GM19324 (cell line): ENCODE results near the gene SPIC.
"Not testable (repeated sequence)": the region's sequence is repeated elsewhere in the genome, so short reads cannot be mapped to it uniquely, and the experiment has no call there.

Source experiments
- ATAC-seq: cut with Tn5 transposase; IDR thresholded peaks from one replicate; pipeline ENCODE4 v1.9.1; 2021; ENCODE audit warnings: mild to moderate bottlenecking, moderate library complexity; ENCODE audit not compliant: unreplicated experiment, low FRiP score

The SPIC gene

DNA sequence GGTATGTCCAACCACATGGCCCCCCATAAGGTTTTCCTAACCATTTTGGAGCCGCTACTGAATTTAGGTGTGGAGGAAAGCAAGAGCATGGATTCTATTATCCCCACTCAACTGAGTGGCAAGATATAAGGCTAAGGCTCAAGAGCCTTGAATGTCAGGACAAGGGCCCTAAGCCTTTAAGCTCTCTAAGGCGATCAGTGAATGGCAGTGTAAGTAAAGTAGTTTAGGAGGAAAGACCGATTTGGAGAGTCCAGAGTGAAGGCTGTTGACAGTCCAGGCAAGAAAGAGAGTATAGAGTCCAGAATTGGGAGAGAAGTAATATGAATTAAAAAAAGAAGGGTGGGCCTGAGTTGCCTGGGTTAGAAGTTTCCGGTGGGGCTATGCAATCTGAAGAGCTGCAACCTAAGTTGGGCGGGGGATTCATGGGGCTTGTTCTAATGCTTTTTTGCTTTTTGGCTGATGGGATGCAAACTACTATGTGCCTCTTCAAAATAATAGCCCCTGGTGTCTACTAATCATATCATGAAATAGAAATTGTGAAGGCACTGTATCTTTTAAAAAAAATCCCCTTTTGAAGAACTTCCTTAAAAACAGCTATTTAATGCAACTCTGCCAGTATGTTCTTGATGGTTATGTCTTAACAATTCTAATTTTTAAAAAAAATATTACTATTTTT, at the start of gene SPIC:
SPIC (plus strand) TSS at position 626 of the 676 bp plus-strand sequence. CDS start 1,569 bp downstream, outside the sequence.
- no peak for ATAC-seq

DNA sequence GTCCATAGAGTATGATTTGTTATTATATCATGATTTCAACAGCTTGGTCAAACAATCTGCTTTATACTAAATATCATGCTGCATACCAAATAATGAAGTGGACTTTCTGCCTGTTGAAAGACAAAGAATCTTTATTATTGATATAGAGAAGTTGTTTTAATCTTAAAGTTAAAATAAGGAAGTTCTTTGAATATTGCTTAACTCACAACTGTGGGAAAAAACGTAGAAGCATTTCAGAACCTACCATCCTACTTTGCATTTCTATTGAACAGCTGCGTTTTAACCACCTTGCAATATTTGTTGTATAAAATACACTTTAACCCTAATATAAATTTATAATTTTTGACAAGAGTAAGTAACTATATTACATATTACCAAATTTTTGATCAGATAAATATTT, 44.7 kb upstream of the SPIC start:
- no peak for ATAC-seq

DNA sequence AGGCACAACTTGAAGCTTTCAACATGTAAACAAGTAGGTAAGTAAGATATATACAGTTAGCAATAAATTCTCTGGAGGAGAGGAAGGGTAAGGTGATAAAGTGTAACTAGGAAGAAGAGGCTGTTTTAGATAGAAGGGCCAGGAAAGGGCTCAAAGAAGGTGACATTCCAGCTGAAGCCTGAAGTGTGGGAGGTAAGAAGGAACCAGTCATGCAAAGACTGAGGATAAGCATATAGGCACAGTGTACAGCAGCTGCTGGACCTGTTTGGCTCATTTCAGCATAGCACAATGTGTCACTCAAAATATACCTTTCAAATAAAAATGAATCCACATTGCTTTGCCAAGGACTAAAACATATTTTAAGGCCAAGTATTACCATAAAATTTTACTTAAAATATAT, 39.0 kb upstream of the SPIC start:
- ATAC-seq: no peak

DNA sequence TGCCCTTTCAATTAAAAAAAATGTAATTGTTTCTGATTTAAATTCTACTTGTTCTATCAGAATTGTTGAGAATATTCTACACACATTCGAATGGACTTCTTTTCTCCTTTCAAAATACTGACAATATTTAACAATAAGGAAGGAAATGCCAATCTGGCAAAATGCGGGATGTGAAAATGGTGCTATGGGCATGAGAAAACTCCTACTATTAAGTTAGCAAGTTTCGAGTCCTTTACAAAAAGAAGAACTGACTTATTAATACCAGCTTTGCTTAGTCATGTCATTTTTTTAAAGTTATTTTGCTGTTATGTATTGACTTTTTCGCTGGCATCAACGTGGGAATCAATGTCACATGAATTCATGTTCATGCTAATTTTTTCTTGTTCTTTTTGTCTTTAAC, 35.9 kb upstream of the SPIC start:
- no peak for ATAC-seq

DNA sequence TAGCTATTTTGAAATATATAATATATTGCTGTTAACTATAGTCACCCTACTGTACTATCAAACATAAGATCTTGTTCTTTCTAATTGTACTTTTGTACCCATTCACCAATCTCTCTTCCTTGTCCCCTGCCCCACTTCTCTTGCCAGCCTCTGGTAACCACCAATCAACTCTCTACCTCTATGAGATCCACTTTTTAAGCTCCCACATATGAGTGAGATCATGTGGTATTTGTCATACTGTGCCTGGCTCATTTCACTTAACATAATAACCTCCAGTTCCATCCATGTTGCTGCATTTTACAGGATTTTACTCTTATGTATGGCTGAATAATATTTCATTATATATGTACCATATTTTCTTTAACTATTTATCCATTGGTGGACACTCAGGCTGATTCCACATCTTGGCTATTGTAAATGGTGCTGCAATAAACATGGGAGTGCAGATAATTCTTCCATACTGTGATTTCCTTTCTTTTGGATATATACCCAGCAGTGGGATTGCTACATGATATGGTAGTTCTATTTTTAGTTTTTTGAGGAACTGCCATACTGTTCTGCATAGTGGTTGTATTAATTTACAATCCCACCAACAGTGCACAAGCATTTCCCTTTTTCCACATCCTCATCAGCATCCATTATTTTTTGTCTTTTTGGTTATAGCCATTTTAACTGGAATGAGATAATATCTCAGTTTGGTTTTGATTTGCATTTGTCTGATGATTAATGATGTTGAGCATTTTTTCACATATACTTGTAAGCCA, 33.5 kb upstream of the SPIC start:
- no peak for ATAC-seq

DNA sequence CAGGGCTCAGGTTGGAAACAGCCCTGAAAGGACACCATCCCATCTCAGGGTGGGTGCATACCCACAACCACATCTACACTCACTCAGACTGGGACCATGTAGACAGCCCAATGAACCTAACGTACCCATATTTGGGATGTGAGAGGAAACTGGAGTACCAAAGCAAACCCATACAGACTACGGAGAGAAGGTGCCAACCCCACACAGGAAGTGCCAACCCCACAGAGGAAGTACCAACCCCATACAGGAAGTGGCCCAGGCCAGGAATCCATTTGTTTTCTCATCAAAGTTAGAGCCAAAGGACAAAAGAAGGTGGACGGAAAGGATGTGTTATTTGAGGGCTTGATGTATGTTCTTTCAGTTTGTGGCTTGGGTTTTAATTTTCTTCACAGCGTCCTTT, 19.5 kb upstream of the SPIC start:
- ATAC-seq: no peak

DNA sequence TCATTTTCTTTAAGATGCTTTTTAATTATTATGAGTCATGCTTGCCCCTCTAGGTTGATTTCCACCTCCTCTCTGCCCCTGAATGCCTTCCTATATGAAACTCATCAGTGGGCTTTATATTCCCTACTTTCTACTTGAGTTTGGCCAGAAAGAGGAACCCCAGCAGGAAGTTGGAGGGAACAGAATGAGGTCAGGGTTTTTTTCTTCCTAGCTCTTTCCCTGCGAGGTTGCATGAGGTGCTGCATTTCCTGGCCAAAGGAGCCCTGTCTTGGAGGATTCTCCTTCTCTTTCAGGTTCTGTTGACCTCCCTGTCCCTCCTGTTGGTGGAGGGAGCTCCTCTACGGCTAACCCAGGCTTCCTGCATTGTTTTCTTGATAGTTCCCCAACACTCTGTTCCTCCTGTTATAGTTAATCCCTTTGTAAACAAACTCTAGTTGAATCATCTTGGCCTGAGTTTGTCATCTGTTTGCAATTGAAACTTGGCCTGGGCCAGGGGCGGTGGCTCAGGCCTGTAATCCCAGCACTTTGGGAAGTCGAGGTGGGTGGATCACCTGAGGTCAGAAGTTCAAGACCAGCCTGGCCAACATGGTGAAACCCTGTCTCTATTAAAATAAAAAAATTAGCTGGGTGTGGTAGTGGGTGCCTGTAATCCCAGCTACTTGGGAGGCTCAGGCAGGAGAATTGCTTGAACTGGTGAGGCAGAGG, 15.3 kb upstream of the SPIC start:
- ATAC-seq: no peak

DNA sequence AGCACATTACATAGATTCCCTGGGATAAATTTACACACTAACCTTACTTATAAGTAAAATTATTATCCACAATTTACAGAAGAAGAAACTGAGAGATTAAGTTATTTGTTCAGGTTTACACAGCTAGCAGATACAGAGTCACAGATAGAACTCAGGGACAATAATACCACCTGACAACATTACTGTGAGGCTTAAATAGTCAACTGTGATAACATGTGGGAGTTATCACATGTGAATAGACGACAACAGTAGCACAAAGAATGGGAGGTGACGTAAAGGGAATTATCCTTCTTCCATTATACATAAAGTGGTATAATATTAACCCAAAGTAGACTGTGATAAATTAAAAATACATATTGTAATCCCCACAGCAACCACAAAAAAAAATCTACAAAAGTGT, 6.2 kb upstream of the SPIC start:
- ATAC-seq: no peak

DNA sequence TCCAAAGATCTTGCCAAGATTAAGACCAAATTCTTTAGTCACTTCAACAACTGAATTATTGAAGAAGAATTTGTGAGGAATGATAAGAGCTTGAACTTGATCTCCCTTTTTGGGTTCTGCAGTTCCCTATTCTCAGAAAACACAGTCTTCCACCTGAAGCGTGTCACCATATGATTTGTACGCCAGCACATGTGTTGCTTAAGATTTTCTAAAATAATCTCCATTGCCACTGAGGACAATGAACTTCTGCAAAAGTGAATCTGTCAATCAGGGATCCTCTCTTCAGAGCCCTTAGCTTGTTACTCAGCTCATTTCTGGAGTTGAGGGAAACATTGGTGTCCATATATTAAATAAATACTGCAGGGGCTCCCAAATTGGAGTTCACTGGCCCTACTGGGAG, 4.2 kb upstream of the SPIC start:
- ATAC-seq: no peak

DNA sequence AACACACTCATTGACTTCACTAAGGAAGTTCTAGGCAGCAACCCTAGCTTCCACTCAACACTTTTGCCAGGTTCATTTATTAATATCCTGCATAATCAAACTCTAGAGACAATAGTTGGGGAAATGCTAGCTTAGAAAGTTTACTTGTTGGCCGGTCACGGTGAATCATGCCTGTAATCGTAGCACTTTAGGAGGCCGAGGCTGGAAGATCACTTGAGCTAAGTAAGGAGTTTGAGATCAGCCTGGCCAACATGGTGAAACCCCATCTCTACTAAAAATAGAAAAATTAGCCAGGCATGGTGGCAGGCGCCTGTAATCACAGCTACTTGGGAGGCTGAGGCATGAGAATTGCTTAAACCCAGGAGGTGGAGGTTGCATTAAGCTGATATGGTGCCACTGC, 3.3 kb upstream of the SPIC start:
- ATAC-seq: not testable (repeated sequence)

DNA sequence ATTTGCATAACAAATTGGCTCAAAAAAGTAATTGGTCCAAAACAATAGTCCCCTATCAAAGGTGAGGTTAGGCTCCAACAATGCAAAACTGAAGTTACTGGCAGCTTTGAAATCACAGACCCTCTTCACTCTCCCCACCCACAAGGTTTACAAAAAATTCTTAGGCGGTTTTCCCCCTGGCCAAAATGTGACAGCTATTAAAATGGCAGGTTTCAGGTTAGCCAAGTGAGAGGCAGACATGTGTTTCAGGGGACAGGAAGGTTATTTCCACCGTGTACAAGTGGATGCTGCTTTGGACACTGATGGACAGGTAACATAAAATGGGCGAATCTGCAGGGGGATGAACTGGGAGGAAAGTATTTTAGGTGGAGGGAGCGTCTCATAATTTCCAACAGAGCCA, 888 bp upstream of the SPIC start:
- no peak for ATAC-seq

DNA sequence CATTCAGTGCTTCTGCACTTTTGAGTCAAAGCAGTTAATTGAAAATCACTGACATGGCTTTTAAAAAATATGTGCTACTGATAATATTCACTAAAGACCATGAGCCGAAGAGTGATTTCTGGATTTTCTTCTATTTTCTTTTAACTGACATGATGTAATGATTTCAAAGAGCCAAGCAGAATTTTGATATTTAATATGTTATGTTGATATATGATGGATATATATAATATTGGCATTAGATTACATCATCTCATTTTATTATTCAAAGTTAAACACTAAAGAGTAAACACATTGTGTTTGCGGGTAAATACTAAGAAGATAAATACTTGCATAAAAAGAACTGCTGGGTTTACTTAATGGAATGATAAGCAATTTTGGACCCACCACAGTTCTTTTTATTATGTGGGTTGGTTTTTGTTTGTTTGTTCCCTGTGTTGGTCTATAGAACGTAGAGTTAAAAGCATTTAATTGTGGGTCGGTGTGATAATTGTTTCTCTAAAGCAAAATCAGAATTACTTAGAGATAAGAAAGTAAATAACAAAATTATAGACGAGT, 692 bp downstream of the SPIC start:
- no peak for ATAC-seq

DNA sequence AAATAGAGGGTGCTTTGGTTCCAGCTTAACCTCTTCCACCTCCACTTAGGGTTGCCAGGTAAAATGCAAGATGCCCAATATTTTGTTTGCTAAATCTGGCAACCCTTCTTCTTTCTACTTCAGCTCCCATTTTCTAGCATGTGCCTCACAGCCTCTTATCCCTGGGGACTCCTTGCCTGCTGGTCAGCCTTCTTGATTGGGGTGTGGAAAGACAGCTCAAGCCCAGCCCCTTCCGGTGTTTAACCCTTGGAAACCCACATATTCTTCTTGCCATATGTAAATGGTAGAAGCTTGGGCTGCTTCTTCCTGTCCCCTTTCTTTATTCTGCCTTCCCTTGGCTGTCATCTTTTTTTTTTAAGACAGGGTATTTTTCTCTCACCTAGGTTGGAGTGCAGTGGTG, 5.7 kb downstream of the SPIC start:
- no peak for ATAC-seq

DNA sequence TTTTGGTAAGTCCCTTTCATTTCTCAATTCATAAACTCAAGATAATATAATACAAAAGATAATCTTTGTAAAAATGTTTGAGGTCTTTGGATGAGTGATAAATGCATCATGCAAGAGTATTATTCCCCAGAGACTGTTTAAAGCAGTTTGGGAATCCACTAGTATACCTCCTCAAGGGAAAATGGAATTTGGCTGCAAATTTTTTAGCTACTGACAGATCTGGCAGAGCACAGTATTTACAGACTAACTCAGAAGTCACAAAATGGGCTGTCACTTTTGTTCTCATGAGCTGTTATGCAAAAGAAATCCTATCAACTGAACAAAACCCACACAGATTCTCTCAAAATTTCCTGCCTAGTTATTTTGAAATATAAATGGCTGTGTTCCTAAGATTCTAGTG, 9.9 kb downstream of the SPIC start:
- ATAC-seq: no peak

DNA sequence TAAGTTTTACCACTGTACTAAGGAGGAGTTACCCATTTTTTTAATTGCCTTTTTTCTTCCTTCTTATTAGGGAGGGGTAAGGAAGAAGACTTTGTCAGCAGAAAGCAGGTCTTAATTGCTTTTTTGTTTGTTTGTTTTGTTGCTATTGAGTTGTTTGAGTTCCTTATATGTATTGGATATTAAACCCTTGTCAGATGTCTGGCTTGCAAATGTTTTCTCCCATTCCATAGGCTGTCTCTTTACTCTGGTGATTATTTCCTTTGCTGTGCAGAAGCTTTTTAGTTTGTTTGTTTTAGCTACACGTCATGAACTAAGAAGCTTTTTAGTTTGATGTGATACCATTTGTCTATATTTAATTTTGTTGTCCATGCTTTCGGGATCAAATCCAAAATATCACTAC, 13.3 kb downstream of the SPIC start:
- ATAC-seq: no peak

DNA sequence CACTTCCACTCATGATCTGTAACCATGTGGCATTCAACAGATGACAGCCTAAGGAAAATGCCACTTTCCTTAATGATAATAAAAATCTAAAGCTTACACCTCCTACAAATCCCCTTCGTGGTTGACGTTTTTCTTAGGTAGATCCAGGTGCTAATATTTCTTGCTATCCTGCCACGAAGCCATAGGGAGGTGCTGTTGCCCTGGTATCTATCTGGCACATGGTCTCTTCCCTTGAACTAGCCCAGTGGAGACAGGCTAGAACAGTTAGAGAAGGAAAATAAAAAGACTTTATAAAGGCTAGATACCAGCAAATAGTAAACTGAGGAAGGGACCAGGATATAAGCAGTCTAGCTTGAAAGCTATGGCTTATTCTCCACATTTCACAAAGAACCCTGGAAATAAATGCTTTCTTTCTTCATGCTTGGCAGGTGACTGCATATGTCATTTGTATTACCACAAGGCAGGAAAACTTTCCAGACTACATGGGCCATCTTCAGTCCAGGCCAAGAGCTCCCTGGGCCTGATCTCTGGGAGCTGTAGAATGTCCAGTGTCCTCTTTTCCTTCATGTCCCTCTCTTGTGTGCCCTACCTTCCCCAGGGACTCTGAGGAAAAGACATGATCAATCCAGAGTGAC, 15.3 kb downstream of the SPIC start:
- ATAC-seq: no peak

DNA sequence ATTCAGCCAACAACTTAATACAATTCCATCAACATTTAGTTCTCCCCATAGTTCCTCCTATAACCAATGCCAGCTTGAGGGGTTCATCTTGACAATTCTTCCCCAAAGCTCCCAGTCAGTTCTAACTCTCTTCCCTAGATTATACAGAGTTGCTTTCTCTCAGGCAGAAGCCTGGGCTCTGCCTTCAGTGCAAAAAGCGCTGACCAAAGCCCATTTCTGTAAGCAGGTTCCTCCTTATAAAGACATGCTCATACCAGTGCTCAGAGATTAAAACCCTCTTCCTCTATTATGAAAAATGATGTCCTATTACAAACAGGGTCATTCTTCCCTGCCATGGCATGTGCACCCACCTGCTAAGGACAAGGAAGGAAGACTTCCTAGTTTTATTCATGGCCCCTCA, 16.2 kb downstream of the SPIC start:
- ATAC-seq: no peak

DNA sequence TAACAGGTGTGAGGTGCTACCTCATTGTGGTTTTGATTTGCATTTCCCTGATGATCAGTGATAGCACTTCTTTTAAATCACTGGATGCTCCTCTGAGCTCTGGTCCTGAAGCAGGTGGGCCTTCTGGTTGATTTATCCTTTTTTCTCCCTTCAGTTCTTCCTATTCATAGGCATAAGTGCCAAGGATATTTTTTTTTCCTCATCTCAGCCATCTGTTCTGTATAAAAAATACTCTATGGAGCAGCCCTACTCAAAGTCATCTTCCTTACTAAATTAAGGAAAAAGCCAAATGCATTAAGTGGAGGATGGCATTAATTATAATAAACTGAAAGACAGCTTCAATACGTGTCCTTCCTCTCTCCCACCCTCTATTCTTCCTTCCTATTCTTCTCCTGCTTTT, 18.4 kb downstream of the SPIC start:
- no peak for ATAC-seq

DNA sequence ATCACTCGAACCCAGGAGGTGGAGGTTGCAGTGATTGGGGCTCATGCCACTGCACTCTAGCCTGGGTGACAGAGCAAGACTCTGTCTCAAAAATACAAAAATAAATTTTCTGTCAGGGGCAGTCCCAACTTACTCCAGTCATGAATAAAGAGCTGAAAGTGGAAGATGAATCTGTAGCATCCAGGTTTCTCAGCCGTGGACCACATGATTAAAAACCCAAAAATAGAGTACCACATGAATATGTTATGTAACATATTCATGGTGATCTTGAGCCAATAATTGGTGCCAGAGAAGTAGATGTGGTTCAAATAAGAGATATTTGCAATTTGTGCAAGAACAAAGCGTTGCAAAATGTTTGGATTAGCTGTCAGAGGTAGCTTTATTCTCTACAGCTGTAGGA, 23.1 kb downstream of the SPIC start:
- no peak for ATAC-seq

DNA sequence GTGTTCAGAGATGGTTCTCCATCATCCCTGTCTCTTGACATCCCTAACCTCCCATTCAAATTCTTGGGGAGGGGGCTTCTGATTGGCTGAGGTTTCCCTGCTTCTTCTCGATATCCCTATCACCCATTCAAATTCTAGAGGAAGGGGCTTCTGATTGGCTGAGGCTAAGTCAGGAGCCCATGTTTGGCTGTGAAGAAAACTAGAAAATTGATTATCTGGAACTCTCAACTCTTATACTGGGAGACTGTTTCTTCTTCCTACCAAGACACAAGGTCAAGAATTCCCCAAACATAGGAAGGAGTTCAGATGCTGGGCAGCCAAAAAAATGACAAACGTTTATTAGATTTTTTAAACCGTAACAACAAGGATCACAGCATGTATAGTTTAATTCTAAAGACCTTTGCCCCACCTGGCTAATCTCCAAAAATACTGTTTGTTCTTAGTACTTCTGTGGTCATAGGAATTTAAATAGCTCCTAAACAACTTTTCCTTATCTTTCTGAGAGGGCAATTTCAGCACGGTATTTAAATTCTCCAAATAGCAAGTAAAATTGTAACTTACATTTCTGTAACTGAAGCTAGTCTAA, 26.4 kb downstream of the SPIC start:
- no peak for ATAC-seq

DNA sequence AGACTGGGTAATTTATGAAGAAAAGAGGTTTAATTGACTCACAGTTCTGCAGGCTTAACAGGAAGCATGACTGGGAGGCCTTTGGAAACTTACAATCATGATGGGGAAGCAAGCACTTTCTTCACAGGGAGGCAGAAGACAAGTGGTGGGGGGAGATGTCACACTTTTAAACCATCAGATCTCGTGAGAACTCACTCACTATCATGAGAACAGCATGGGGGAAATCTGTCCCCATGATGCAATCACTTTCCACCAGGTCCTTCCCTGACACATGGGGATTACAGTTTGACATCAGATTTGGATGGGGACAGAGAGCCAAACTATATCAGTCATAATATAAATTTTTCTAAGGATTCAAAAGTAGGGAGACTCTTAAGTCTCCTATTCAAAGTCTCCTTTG, 46.0 kb downstream of the SPIC start:
- no peak for ATAC-seq
